Activated naive CD8-positive, alpha-beta T cell treated with anti-CD3 and anti-CD28 coated beads, Interleukin-2, amount 50 U/mL, for 16 hours (primary cell): ENCODE results near the gene SYAP1.
"Not testable (repeated sequence)": the region's sequence is repeated elsewhere in the genome, so short reads cannot be mapped to it uniquely, and the experiment has no call there.

Source experiments
- DNase-seq: peaks from one replicate; pipeline ENCODE4 v3.0.0-alpha.2; 2020; ENCODE audit warnings: low read depth, low spot score

The SYAP1 gene

GRCh38 chrX:16722481-16722880, 3.1 kb downstream of the SYAP1 start:
- DNase-seq: no peak

DNA sequence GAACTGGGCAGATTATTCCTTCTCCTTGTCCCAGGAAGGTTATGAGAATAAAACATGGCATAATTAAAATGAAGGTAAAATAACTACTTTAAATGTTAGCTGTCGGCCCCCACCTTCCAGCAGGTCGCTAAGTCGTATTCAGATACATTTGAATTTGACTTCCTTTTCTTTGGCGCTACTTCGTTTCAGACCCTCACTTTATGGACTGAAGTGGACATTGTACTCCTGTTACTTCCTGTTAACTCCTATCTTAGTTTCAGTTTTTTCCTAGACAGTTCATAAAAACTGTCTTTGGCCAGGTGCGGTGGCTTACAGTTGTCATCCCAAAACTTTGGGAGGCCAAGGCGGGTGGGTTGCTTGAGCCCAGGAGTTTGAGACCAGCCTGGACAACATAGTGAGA, 5.7 kb downstream of the SYAP1 start:
- no peak for DNase-seq

- not testable (repeated sequence) for DNase-seq
These were observed 7.1 kb downstream of the SYAP1 start for GRCh38 chrX:16726347-16726988.

DNA sequence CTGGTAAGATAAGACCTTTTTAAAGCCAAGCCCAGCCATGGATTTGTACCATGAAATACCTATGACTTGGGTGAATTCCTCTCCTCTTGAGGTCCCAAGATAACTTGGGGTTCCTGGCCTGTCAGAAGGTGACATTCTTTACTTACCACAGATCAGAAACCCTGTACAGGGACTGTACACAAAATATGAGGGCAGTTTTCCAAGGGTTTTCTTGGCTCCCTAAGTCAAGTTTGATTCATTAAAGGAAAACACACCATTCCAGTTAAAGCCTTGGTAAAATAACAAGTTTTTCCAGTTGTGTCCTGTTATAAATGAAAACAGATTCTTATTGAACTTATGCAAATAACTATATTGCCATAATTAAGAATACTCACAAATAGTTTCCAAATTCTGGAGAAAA, 8.2 kb downstream of the SYAP1 start:
- no peak for DNase-seq

DNA sequence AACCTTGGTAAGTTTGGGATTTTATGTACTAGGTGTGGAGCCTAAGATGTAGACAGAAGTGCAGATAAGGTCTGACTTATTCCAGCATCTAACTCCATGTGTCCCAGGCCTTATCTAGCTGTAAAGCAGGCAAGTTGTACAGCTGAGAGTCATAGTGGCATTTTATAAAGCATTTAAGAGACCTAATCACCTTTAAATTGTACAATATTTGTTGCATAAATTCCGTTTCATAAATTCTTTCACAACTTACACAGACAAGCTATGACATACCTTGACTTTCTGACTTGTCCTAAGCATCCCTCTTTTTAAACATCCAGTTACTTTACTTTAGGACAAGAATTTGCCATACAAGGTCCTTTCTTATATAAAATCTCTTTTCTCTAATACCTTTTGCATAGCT, 11.0 kb downstream of the SYAP1 start:
- no peak for DNase-seq

GRCh38 chrX:16733013-16733412, 13.6 kb downstream of the SYAP1 start:
- no peak for DNase-seq

GRCh38 chrX:16737024-16737423, 17.6 kb downstream of the SYAP1 start:
- DNase-seq: no peak

- DNase-seq: no peak
These were observed 20.2 kb downstream of the SYAP1 start for GRCh38 chrX:16739574-16739973.

GRCh38 chrX:16743604-16744325, 24.4 kb downstream of the SYAP1 start:
- DNase-seq: no peak

DNA sequence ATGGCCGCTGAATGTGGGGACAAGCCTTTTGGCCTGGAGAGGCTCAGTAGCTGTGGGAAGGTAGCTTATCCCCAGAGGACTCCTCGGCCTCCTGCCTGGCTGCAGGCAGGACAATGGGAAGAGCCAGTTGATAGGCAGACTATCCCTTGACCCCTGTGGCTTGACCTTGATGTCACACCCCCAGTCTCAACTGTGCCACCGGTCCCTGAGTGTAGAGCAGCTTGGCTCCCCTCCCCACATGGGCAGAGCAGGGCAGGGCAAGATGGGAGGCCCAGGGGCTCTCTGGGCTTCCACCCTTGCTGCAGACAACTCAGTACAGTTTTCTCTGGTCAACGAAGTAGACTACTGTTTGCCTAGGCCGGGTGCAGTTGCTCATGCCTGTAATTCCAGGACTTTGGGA, 25.7 kb downstream of the SYAP1 start:
- DNase-seq: no peak

GRCh38 chrX:16745659-16746058, 26.2 kb downstream of the SYAP1 start:
- no peak for DNase-seq

- DNase-seq: no peak
These were observed 29.0 kb downstream of the SYAP1 start for GRCh38 chrX:16748425-16748824.

GRCh38 chrX:16750136-16750535, 30.7 kb downstream of the SYAP1 start:
- no peak for DNase-seq

GRCh38 chrX:16754019-16754418, 34.6 kb downstream of the SYAP1 start:
- DNase-seq: no peak

- no peak for DNase-seq
These were observed 37.3 kb downstream of the SYAP1 start for GRCh38 chrX:16756724-16757123.

- DNase-seq: not testable (repeated sequence)
These were observed 42.1 kb downstream of the SYAP1 start for GRCh38 chrX:16761500-16761899.

- no peak for DNase-seq
These were observed 43.2 kb downstream of the SYAP1 start for GRCh38 chrX:16762579-16762978.

DNA sequence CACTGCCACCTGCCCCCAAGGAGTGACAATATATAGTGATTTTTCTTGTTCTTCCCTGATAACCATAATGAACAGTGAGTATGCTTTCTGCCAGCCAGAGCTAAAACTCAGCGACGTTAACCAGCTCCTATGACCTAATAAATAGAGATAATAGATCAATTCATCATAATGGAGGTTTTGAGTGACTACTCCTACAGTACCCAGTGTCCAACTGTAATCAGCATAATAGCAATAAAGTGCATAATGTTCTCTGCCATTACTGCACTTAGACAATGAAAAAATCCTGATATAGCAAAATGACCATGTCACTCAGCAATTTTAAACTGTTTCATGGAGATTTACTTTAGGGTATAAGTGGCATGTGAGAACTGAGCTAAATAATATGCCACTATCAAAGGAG, 46.2 kb downstream of the SYAP1 start:
- no peak for DNase-seq

GRCh38 chrX:16770970-16771482, 51.6 kb downstream of the SYAP1 start:
- DNase-seq: no peak

DNA sequence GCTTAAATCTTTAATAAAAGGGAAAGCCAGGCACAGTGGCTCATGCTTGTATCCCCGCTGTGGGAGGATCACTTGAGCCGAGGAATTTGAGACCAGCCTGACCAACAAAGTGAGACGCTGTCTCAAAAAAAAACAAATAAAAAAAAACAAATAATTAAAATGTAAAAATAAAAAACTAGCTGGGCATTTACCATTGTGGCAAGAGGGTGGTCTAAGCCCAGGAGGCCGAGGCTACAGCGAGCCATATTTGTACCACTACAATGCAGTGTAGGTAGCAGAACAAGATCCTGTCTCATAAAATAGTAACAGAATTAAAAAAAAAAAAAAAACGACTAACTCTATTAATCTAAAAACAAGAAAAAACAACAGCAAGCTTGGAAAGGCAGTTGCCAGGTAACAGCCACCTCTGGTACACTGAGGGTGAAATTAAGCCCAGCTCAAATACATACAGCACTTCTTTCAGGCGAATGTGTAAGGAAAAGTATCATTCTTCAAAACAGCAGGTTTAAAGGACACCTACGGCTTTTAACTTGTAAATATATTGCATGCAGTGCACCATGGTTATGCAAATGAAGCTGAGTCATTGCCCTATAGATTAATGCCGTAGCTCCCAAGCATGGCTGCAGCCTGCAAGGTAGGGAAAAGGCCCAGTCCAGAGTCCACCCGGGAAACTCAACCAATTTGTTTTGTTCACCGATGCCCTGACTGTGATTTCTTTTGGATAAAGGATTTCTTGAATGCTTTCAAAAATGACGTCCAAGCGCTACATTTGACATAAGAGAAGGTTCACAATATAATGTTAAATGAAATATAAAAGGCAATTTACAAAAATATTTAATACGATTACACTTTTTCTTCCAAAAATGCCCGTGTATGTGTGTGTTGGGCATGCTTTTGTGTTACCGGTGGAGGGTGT, 52.3 kb downstream of the SYAP1 start:
- DNase-seq: no peak

DNA sequence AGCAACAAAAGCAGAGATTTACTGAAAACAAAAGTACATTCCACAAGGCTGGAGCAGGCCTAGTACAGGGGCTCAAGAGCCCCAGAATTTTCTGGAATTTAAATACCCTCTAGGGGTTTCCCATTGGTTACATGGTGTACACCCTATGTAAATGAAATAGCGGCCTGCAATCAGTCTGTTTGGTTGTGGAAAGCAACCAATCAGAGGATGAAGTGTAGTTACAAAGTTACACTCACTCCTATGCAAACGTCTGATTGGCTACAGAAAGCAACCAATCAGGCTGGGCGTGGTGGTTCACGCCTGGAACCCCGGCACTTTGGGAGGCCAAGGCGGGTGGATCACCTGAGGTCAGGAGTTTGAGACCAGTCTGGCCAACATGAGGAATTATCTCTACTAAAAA, 53.0 kb downstream of the SYAP1 start:
- no peak for DNase-seq

GRCh38 chrX:16774746-16775145, 55.3 kb downstream of the SYAP1 start:
- no peak for DNase-seq
